ENCODE data around the gene ARRB2.
A peak's percentile ranks its signal among the peaks of the same experiment; 100 is the strongest.

Gene ARRB2

GRCh38 chr17:4721203-4722135 lies 11.0 kb downstream of the ARRB2 start:
- TF ChIP-seq, protein P1, sequence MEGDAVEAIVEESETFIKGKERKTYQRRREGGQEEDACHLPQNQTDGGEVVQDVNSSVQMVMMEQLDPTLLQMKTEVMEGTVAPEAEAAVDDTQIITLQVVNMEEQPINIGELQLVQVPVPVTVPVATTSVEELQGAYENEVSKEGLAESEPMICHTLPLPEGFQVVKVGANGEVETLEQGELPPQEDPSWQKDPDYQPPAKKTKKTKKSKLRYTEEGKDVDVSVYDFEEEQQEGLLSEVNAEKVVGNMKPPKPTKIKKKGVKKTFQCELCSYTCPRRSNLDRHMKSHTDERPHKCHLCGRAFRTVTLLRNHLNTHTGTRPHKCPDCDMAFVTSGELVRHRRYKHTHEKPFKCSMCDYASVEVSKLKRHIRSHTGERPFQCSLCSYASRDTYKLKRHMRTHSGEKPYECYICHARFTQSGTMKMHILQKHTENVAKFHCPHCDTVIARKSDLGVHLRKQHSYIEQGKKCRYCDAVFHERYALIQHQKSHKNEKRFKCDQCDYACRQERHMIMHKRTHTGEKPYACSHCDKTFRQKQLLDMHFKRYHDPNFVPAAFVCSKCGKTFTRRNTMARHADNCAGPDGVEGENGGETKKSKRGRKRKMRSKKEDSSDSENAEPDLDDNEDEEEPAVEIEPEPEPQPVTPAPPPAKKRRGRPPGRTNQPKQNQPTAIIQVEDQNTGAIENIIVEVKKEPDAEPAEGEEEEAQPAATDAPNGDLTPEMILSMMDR (IDR thresholded peaks at IDR 0.05; ENCODE audit: extremely low read depth, missing control alignments): no peak
- peak; percentile 27 for DNase-seq (ENCODE audit: low spot score)

GRCh38 chr17:4722678-4723240 lies 12.3 kb downstream of the ARRB2 start:
- no peak for DNase-seq (ENCODE audit: low spot score)
- TF ChIP-seq, protein P1 (IDR thresholded peaks at IDR 0.05; ENCODE audit: extremely low read depth, missing control alignments): no peak

- TF ChIP-seq, protein P1 (IDR thresholded peaks at IDR 0.05; ENCODE audit: extremely low read depth, missing control alignments): no peak
Observed at GRCh38 chr17:4724650-4725049, 14.2 kb downstream of the ARRB2 start.

GRCh38 chr17:4725646-4726310 lies 15.3 kb downstream of the ARRB2 start:
- DNase-seq (ENCODE audit: low spot score): no peak
- TF ChIP-seq, protein P1 (IDR thresholded peaks at IDR 0.05; ENCODE audit: extremely low read depth, missing control alignments): no peak

More at GRCh38 chr17:4724650-4725049, 14.2 kb downstream of the ARRB2 start:
- DNase-seq (ENCODE audit: low spot score): no peak

- TF ChIP-seq, protein P1 (IDR thresholded peaks at IDR 0.05; ENCODE audit: extremely low read depth, missing control alignments): no peak
- no peak for DNase-seq (ENCODE audit: low spot score)
Observed at GRCh38 chr17:4728124-4728523, 17.7 kb downstream of the ARRB2 start.

- peak; percentile 75 for DNase-seq (ENCODE audit: low spot score)
- TF ChIP-seq, protein P1 (IDR thresholded peaks at IDR 0.05; ENCODE audit: extremely low read depth, missing control alignments): peak; percentile 21
Observed at GRCh38 chr17:4733073-4733531, 22.7 kb downstream of the ARRB2 start.

Data from GM20000 (cell line).